GM12878 (cell line): ENCODE measurements around the gene FN3K. TPM values are rescaled to one million over a fixed set of nuclear protein-coding genes. Genes with fewer than 3 reads are reported as not detected.

Source experiments
- BACH1 ChIP-seq: fragments of 450-650 bp; IDR thresholded peaks from 2 replicates; pipeline ENCODE4 v1.6.1; 2017; ENCODE audit warnings: mild to moderate bottlenecking, borderline replicate concordance
- BHLHE40 ChIP-seq, 2 experiments: fragments of 450-650 bp in 1 of 2; IDR thresholded peaks; 2 replicates each; pipeline ENCODE4 v1.6.1; 2011 to 2017; ENCODE audit warnings: low read depth in 2 of 2, borderline replicate concordance in 1 of 2, improper control_type of control experiment in 1 of 2, low read length in 1 of 2, mild to moderate bottlenecking in 1 of 2
- CBX3 ChIP-seq: fragments of 200-600 bp; sonication (generic); IDR thresholded peaks from 2 replicates; pipeline ENCODE4 v1.6.1; 2016; ENCODE audit warnings: low read depth, borderline replicate concordance
- CREB1 ChIP-seq: IDR thresholded peaks from 2 replicates; pipeline ENCODE4 v1.6.1; 2012; ENCODE audit warnings: low read depth, mild to moderate bottlenecking, inconsistent platforms
- DPF2 ChIP-seq: fragments of 450-650 bp; IDR thresholded peaks from 2 replicates; pipeline ENCODE4 v1.6.1; 2017; ENCODE audit warnings: mild to moderate bottlenecking
- ELK1 ChIP-seq: IDR thresholded peaks from 2 replicates; pipeline ENCODE4 v1.6.1; 2012; ENCODE audit warnings: low read depth, low read length, improper control_type of control experiment
- ETV6 ChIP-seq, 2 experiments: fragments of 450-650 bp in 1 of 2; IDR thresholded peaks in 1 of 2; conservative IDR thresholded peaks in 1 of 2; 2 replicates each; pipeline ENCODE4 v1.6.1; 2014; ENCODE audit warnings: antibody characterized with exemption in 1 of 2, borderline replicate concordance in 1 of 2, low read depth in 1 of 2, mild to moderate bottlenecking in 1 of 2, moderate library complexity in 1 of 2
- EZH2 ChIP-seq: IDR thresholded peaks from 2 replicates; pipeline ENCODE4 v1.6.1; 2012; ENCODE audit warnings: low read depth, mild to moderate bottlenecking, control low read depth, inconsistent platforms, low read length, borderline replicate concordance; ENCODE audit not compliant: control insufficient read depth
- IRF5 ChIP-seq: fragments of 450-650 bp; IDR thresholded peaks from 2 replicates; pipeline ENCODE4 v1.6.1; 2017; ENCODE audit warnings: borderline replicate concordance
- JUND ChIP-seq: IDR thresholded peaks from 2 replicates; pipeline ENCODE4 v1.6.1; 2012; ENCODE audit warnings: low read depth, mild to moderate bottlenecking, low read length, improper control_type of control experiment, moderate library complexity
- KDM1A ChIP-seq: fragments of 200-600 bp; sonication (generic); IDR thresholded peaks from 2 replicates; pipeline ENCODE4 v1.6.1; 2016; ENCODE audit warnings: borderline replicate concordance
- MAX ChIP-seq: IDR thresholded peaks from 2 replicates; pipeline ENCODE4 v1.6.1; 2012; ENCODE audit warnings: low read depth, low read length, improper control_type of control experiment
- NBN ChIP-seq: fragments of 450-650 bp; IDR thresholded peaks from 2 replicates; pipeline ENCODE4 v1.6.1; 2016
- RB1 ChIP-seq: fragments of 450-650 bp; formaldehyde crosslinking; IDR thresholded peaks from 2 replicates; pipeline ENCODE4 v1.6.1; 2017; ENCODE audit warnings: mild to moderate bottlenecking, borderline replicate concordance
- SIX5 ChIP-seq: IDR thresholded peaks from 2 replicates; pipeline ENCODE4 v1.6.1; 2011; ENCODE audit warnings: mild to moderate bottlenecking, low read depth, low read length, moderate library complexity; ENCODE audit not compliant: severe bottlenecking
- SKIL ChIP-seq: fragments of 450-650 bp; IDR thresholded peaks from 2 replicates; pipeline ENCODE4 v1.6.1; 2017; ENCODE audit warnings: mild to moderate bottlenecking, low read depth, inconsistent platforms; ENCODE audit not compliant: poor library complexity, severe bottlenecking
- SMAD5 ChIP-seq: IDR thresholded peaks from 2 replicates; pipeline ENCODE4 v1.6.1; 2016; ENCODE audit warnings: antibody characterized with exemption, low read depth
- SMARCA5 ChIP-seq: fragments of 450-650 bp; IDR thresholded peaks from 2 replicates; pipeline ENCODE4 v1.6.1; 2017; ENCODE audit warnings: mild to moderate bottlenecking
- TCF12 ChIP-seq: IDR thresholded peaks from 2 replicates; pipeline ENCODE4 v1.6.1; 2011; ENCODE audit warnings: low read depth, mild to moderate bottlenecking, low read length
- ZBTB33 ChIP-seq: fragments of 450-650 bp; IDR thresholded peaks from 2 replicates; pipeline ENCODE4 v1.6.1; 2017; ENCODE audit warnings: mild to moderate bottlenecking
- ZSCAN29 ChIP-seq: fragments of 450-650 bp; IDR thresholded peaks from 2 replicates; pipeline ENCODE4 v1.6.1; 2017; ENCODE audit warnings: mild to moderate bottlenecking, moderate library complexity
- polyA plus RNA-seq, 11 experiments: library from polyadenylated mRNA; depleted of rRNA in 4 of 11; unstranded in 6 of 11; stranded (reverse) in 5 of 11; fragments of >200 nt; fragmentation: Nextera tagmentation in 4 of 11; fragmentation: Illumina TruSeq in 1 of 11; extraction: Ambion mirVana in 4 of 11; extraction: Trizol in 1 of 11; gene quantifications; 1 replicate in 1 of 11; 2 replicates in 10 of 11; pipeline versions ENCODE4 v1.2.1 to v1.2.3, GENCODE V29; 2011 to 2016; ENCODE audit warnings: inconsistent platforms in 2 of 11, missing spikeins in 2 of 11, low read depth in 1 of 11
- total RNA-seq, 4 experiments: library from RNA; depleted of rRNA in 3 of 4; stranded (reverse); fragments of >200 nt in 3 of 4; fragmentation: Illumina TruSeq in 1 of 4; extraction: Trizol in 1 of 4; gene quantifications; 2 replicates each; pipeline versions ENCODE4 v1.2.1 to v1.2.3, GENCODE V29; 2013 to 2021

FN3K gene
- total and polyA plus RNA-seq, 10 of the 15 experiments (the other 5 are each of a cell fraction or from before 2014, with no cell fraction given), result 0.08 to 0.51 (median 0.17) TPM; not detected in 7

GRCh38 chr17:82751571-82752370 lies 16.4 kb downstream of the FN3K start, which contains the start of gene TBCD (continued):
- TF ChIP-seq ZBTB33 (no peak), RB1 (peak; percentile 83; the same call in 1 of the 2 replicates), MAX (peak; percentile 88), EZH2 (no peak), DPF2 (peak; percentile 73), CBX3 (no peak), IRF5 (no peak), KDM1A (no peak), ELK1 (no peak), CREB1 (peak; percentile 76), JUND (no peak), ETV6 (conservative IDR thresholded peaks at IDR 0.05 in 1 of 2, IDR thresholded peaks at IDR 0.05 in 1 of 2; ENCODE audit: borderline replicate concordance in 1 of 2, low read depth in 1 of 2) (no peak), BHLHE40 (IDR thresholded peaks at IDR 0.05; ENCODE audit: borderline replicate concordance in 1 of 2, low read depth in 2 of 2, low read length in 1 of 2) (peak; percentile 85 to 96), SIX5 (peak; percentile 53), SMAD5 (no peak), ZSCAN29 (peak; percentile 68; the same call in 1 of the 2 replicates), BACH1 (peak; percentile 94), TCF12 (no peak), SMARCA5 (no peak), NBN (no peak), SKIL (no peak)
